ENCODE data around the gene AMELX.
A peak's percentile ranks its signal among the peaks of the same experiment; 100 is the strongest.

The AMELX gene

GRCh38 chrX:11293113-11293512, at the start of gene AMELX:
Gene AMELX (plus strand): TSS chrX:11293413. CDS start chrX:11294789, 1,376 bp downstream.
- no peak for DNase-seq (ENCODE audit: low spot score)

DNA sequence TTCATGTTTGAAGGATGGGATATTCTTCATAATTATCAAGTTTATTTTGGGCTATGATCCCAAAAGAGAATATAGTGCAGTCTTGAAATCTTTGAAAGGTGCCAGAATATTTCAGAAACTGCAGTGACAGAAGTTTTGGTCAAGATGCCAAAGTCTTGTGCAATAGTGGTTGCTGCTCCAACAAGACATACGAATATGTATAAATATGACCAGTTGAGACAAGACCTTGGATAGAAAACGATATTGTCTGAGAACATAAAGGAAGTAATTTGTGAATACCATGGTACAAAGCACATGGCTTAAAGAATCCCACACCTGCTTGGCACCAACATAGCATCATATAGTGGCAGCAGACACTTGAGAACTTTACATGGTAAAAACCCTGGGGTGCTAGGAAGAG, 48.6 kb upstream of the AMELX start:
- DNase-seq (ENCODE audit: low spot score) = no peak

DNA sequence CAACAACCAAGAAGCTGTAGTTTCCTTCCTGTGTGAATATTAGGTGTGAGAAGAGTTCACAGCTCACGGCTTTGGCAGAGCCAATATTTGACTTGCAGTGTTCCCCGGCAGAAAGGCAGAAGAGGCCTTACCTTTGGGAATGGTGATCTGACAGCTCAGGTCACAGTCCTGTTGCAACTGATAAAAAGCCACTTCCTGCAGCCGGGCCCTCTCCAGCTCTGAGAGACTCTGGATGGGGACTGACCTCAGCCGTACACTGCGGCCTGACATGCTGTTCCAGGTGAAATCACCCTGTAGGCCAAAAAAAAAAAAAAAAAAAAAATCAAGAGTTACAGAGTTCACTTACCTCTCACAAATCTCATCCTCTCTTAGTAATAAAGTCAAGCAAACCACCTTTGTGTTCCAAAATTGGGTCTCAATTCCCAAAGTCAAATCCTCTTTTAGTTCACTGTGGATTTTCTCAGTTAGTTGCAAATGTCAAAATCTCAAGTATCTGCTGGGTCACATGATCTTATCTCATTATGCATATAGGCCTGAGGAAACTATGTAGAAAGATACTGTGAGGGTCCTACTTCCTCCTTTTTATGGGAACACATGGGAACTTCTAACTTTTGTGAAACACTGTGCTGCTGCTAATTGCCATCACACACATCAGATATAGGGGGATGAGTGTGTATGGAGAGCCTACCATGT, 38.6 kb upstream of the AMELX start:
- DNase-seq (ENCODE audit: low spot score) = no peak

- DNase-seq (ENCODE audit: low spot score) = no peak
Observed at GRCh38 chrX:11257290-11257689, 35.9 kb upstream of the AMELX start.

DNA sequence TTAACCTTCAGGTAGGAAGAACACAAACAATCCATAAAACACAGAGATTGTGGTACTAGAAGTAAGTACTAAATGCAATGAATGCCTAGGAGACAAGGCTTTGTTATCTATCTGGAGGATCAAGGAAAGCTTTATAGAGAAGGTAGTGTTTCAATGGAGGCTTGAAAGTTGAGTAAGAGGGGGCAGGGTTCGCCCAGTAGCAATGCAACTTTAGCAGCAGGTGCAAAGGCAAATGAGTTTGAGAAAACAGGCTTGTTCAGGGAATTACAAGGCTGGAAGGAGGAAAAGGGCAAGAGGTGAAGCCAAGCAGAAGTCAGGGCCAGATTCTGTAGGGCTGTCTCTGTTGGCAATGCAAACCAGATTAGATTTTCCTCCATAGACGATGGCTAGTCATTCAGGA, 35.5 kb upstream of the AMELX start:
- no peak for DNase-seq (ENCODE audit: low spot score)

DNA sequence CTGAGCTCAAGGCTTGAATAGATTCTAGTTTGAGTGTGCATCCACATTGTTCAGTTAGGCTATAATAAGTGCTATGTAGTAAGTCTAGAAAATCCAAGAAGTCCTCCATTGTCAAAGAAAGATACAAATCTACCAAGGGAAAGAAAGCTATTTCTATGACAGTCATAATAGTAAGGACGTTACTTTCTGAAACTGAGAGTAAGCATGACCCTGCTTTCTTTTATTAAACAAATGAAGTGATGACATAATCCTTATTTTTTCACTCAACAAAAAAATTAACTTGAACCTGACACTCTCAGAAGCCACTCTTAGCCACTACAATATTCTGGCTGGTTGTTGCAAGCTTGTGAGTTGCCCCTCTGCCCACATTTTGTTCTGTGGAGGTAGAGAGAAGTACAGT, 33.8 kb upstream of the AMELX start:
- DNase-seq (ENCODE audit: low spot score) = no peak

GRCh38 chrX:11261260-11261659, 32.0 kb upstream of the AMELX start:
- DNase-seq (ENCODE audit: low spot score) = no peak

GRCh38 chrX:11264925-11265324, 28.3 kb upstream of the AMELX start:
- DNase-seq (ENCODE audit: low spot score) = no peak

DNA sequence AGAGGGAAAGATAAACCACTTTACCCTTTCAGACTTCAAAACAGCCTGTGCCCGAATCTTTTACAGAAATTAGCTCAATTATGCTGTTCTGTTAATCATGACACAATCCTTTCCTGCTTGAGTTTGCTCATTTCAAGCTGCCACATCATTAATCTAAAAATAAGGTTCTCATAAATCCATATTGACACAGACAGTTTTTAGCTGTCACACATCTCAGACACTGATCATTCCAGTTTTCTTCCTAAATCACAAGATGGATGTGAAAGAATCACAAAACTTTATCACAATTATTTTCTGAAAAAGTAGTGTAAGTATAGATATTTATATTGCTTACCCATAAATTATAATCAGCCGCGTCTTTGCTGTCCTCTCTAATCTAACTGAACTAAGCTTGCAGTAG, 27.9 kb upstream of the AMELX start:
- no peak for DNase-seq (ENCODE audit: low spot score)

GRCh38 chrX:11266573-11267003, 26.6 kb upstream of the AMELX start:
- DNase-seq (ENCODE audit: low spot score) = peak; percentile 1

DNA sequence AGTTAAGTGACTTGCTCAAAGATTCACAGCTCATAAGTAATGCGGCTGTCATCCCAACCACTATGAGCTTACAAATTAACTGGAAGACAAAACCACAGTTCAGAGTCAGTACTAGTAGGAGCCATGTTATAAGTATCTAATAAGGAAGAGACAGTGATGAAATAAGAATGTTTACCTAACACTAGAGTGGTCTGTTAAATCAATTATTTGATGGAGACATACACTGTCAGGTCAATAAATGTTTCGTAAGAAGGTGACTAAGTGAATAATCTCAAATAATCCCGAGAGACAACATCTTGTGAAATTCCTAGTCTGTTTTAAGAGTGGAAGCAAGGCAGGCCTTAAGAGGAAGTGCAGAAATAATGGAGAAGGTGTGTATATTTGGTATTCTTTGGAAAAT, 25.8 kb upstream of the AMELX start:
- DNase-seq (ENCODE audit: low spot score) = no peak

DNA sequence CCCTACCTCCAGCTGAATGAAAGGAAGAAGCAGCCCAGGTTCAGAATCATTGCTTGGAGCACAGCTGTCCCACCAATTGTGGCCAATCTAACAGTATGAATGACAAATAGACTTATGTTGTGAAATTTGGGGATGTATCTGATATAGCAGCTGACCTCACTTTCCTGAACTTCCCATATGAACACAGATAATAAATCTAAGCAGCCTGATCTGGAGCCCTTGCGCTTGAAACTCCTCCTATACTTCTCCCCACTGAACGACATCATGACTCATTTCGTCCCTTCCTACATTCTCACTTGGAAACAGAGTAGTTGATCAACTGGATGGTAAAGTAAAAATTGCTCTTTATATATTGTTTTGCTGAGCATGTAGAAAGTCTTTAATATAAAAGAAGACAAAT, 24.2 kb upstream of the AMELX start:
- DNase-seq (ENCODE audit: low spot score) = no peak

DNA sequence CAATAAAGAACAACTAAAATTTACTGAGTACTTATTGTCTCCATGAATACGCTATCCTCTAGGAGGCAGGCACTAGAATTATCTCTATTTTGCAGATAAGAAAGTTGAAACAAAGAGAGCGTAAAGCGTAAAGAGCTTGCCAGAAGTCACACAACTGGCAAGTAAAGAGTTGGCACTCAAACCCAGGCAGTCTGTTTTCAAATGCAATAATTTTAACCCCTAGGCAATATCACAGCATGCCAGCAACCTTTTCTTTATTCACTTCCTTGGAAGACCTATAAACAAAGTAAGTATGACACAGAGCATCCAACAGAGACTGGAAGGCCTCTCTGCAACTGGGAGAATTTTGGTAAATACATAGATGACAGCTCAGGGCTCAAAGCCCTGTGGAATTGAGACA, 23.2 kb upstream of the AMELX start:
- DNase-seq (ENCODE audit: low spot score) = no peak

- no peak for DNase-seq (ENCODE audit: low spot score)
Observed at GRCh38 chrX:11272290-11272689, 20.9 kb upstream of the AMELX start.

GRCh38 chrX:11272863-11273262, 20.4 kb upstream of the AMELX start:
- DNase-seq (ENCODE audit: low spot score) = no peak

DNA sequence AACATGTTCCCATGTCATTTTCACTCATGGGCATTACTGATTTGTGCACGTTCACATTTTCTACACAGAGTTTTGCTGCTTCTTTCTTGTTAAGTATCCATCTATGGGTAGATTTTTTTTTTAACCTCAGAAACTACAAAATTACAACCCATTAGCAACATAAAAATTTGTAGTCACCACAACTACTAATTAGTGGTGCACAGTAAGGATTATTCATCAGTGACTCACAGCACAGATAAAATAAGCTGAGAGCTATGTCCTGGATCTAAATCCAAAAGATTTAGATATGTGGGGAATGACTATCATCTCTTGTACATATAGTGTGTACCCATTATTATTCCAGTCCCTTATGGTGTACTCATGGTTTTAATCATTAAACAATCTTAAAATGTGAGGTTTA, 19.7 kb upstream of the AMELX start:
- DNase-seq (ENCODE audit: low spot score) = no peak

- no peak for DNase-seq (ENCODE audit: low spot score)
Observed at GRCh38 chrX:11282043-11282442, 11.2 kb upstream of the AMELX start.

- no peak for DNase-seq (ENCODE audit: low spot score)
Observed at GRCh38 chrX:11285651-11286050, 7.6 kb upstream of the AMELX start.

- no peak for DNase-seq (ENCODE audit: low spot score)
Observed at GRCh38 chrX:11287505-11287904, 5.7 kb upstream of the AMELX start.

DNA sequence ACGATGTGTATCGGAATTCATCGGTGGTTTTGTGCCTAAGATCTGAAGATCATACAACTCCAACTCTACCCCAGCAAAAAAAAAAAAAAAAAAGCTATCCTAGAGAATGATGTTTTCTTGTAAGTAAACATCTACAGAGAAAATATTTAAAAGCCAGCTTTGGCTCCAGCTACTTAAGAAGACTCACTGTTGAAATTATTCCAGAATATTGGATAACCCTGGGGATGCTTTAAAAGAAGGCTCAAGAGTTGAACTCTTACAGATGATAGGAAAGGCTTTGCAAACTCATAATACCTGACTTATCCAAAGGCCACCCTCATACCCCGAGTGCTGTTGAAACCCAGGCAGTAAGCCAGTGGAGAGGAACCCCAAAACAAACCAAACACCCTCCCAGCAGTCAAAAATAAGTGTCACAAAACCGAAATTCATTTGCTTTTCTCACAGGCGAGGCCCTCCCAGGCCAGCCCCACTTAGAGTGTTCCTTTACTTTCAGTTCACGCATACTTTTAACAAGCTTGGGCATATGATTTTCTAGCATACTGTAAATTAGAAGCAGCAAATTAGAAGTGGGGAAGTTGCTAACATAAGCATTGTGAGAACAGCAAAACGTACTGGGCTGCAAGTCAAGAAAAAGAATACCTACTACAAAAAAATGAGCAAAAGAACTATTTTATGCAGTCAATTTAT, 2.7 kb upstream of the AMELX start:
- DNase-seq (ENCODE audit: low spot score) = no peak

- no peak for DNase-seq (ENCODE audit: low spot score)
Observed at GRCh38 chrX:11296051-11296450, 2.8 kb downstream of the AMELX start.

- no peak for DNase-seq (ENCODE audit: low spot score)
Observed at GRCh38 chrX:11298600-11298999, 5.4 kb downstream of the AMELX start.

GRCh38 chrX:11304829-11305228, 11.6 kb downstream of the AMELX start:
- DNase-seq (ENCODE audit: low spot score) = no peak

DNA sequence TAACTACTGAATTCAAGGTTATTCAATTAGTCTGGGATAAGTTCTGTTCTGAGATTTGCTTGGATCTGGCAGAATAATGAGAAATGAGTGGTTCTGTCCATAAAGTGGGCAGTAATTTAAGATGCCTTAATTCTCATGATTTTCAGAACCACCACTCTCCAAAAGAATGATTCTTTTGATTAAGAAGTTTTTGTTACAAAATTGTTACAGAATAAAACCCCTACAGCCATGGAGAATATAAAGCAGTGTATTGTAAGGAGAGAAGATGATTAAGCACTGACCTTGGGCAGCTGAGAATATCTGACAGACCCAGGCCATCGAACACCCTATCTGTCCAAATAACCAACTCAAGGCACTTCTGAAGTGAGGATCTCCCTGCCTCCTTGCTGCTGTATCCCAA, 12.4 kb downstream of the AMELX start:
- DNase-seq (ENCODE audit: low spot score) = no peak

All from pons (tissue), 1 donor.